ENCODE data around the gene HOXB1.

HOXB1 gene

GRCh38 chr17:48530887-48531272, at the start of gene HOXB1:
HOXB1 (minus strand) TSS chr17:48531011; CDS start chr17:48530904, 107 bp downstream.
- no peak for DNase-seq (ENCODE audit: low read depth)

- DNase-seq (ENCODE audit: low read depth): no peak
These were observed 49.1 kb upstream of the HOXB1 start for GRCh38 chr17:48579760-48580554.

- no peak for DNase-seq (ENCODE audit: low read depth)
These were observed 48.6 kb upstream of the HOXB1 start for GRCh38 chr17:48579471-48579759.

GRCh38 chr17:48578616-48579470, 48.0 kb upstream of the HOXB1 start:
- no peak for DNase-seq (ENCODE audit: low read depth)

- no peak for DNase-seq (ENCODE audit: low read depth)
These were observed 47.3 kb upstream of the HOXB1 start, which contains the start of gene HOXB4 for GRCh38 chr17:48577946-48578615. HOXB4 (minus strand) TSS chr17:48578350; CDS start chr17:48578319, 31 bp downstream.

GRCh38 chr17:48577330-48577945, 46.6 kb upstream of the HOXB1 start:
- no peak for DNase-seq (ENCODE audit: low read depth)

GRCh38 chr17:48576479-48577309, 45.9 kb upstream of the HOXB1 start:
- no peak for DNase-seq (ENCODE audit: low read depth)

GRCh38 chr17:48575673-48576478, 45.1 kb upstream of the HOXB1 start:
- no peak for DNase-seq (ENCODE audit: low read depth)

GRCh38 chr17:48575066-48575582, 44.3 kb upstream of the HOXB1 start:
- no peak for DNase-seq (ENCODE audit: low read depth)

GRCh38 chr17:48574505-48575065, 43.8 kb upstream of the HOXB1 start:
- DNase-seq (ENCODE audit: low read depth): no peak

- DNase-seq (ENCODE audit: low read depth): no peak
These were observed 41.1 kb upstream of the HOXB1 start for GRCh38 chr17:48571826-48572417.

- no peak for DNase-seq (ENCODE audit: low read depth)
These were observed 40.4 kb upstream of the HOXB1 start for GRCh38 chr17:48571024-48571818.

GRCh38 chr17:48570325-48571023, 39.7 kb upstream of the HOXB1 start:
- DNase-seq (ENCODE audit: low read depth): no peak

GRCh38 chr17:48569674-48570324, 39.0 kb upstream of the HOXB1 start:
- no peak for DNase-seq (ENCODE audit: low read depth)

GRCh38 chr17:48569240-48569582, 38.4 kb upstream of the HOXB1 start:
- no peak for DNase-seq (ENCODE audit: low read depth)

GRCh38 chr17:48568499-48569239, 37.9 kb upstream of the HOXB1 start:
- DNase-seq (ENCODE audit: low read depth): no peak
